Ovary (tissue), 9 donors: Measurements from ENCODE around the gene CAPN3. TPM values are rescaled to one million over a fixed set of nuclear protein-coding genes. Genes with fewer than 3 reads are reported as not detected.

Experiments
- DNase-seq, 5 donors: peaks; one replicate each; pipeline ENCODE4 v3.0.0-alpha.2; 2019 to 2020
- H3K27ac ChIP-seq, 2 donors: fragments of 200-600 bp; one replicate each; pipeline versions ENCODE4 v1.5.1 to v1.8.0; 2019 to 2022
- H3K27me3 ChIP-seq: fragments of 200-600 bp; one replicate; pipeline ENCODE4 v1.8.0; 2022
- H3K36me3 ChIP-seq: fragments of 200-600 bp; sonication (generic); one replicate; pipeline ENCODE4 v1.5.1; 2019
- H3K4me1 ChIP-seq: one replicate; pipeline ENCODE4 v1.8.1; 2013; ENCODE audit warnings: mild to moderate bottlenecking, moderate library complexity; ENCODE audit not compliant: insufficient read depth
- H3K4me3 ChIP-seq: fragments of 200-600 bp; sonication (generic); one replicate; pipeline ENCODE4 v1.5.1; 2017
- H3K9me3 ChIP-seq, 2 donors: fragments of 200-600 bp in 1 of 2; sonication (generic) in 1 of 2; one replicate each; pipeline versions ENCODE4 v1.5.1 to v1.8.1; 2013 to 2019; ENCODE audit warnings: mild to moderate bottlenecking in 1 of 2, moderate library complexity in 1 of 2
- CTCF ChIP-seq, 3 donors: fragments of 450-650 bp in 2 of 3; fragments of 200-600 bp in 1 of 3; IDR thresholded peaks; one replicate each; pipeline versions ENCODE4 v1.5.1 to v1.8.0; 2016 to 2022; ENCODE audit warnings: antibody characterized with exemption in 3 of 3, mild to moderate bottlenecking in 1 of 3
- EP300 ChIP-seq: sonication (generic); formaldehyde crosslinking; IDR thresholded peaks from one replicate; pipeline ENCODE4 v1.6.1; 2017; ENCODE audit warnings: antibody characterized with exemption
- POLR2A ChIP-seq: fragments of 450-650 bp; IDR thresholded peaks from one replicate; pipeline ENCODE4 v1.6.1; 2017; ENCODE audit warnings: antibody characterized with exemption, mild to moderate bottlenecking, moderate library complexity
- WGBS, 3 donors: extraction: QIAGEN DNeasy Blood & Tissue Kit in 1 of 3; methylation state at CpG; one replicate each; pipeline versions ENCODE4 v1.1.5 to v1.1.7; 2013 to 2017; 5-methylcytosine and 5-hydroxymethylcytosine counted together
- intact Hi-C, 4 donors: fragments of 100-400 bp; cut with DNase I; formaldehyde crosslinking; loops; one replicate each; pipeline versions ENCODE4 v1.11.0 to v1.15.1; 2022 to 2023
- polyA plus RNA-seq, 2 donors: library from polyadenylated mRNA; stranded (reverse); fragments of 200-250 nt in 1 of 2; fragments of 350-450 nt in 1 of 2; fragmentation: Illumina TruSeq in 1 of 2; extraction: RNeasy Lipid Tissue Mini Kit (QIAGEN cat#74804) in 1 of 2; gene quantifications; one replicate each; pipeline ENCODE4 v1.2.3, GENCODE V29; 2013 to 2014
- total RNA-seq, 7 donors: library from RNA; depleted of rRNA in 2 of 7; stranded (reverse); fragments of >200 nt in 2 of 7; fragmentation: NEBNext Ultra II Directional in 3 of 7; extraction: Animal tissue kit (Norgen Biotek cat#: 25700) in 3 of 7; gene quantifications; one replicate each; pipeline versions ENCODE4 v1.1.0 to v1.2.4, GENCODE V29; 2016 to 2023
- donor health status: DM: no; HTN: no; CAD: no; lungs with moderate emphysema.
- donor health status: DM: no; HTN: no; CAD: no.
- donor health status: Bipolar disorder and iron deficiency.
- donor health status: DM: yes; HTN: yes; CAD: no.
- donor health status: DM: no; HTN: no; CAD: no.
- donor health status: DM: yes; HTN: yes; CAD: no.

The CAPN3 gene
- total and polyA plus RNA-seq, 9 donors = 6.4 to 19.1 (median 8.0) TPM

- no peaks in the 10 kb centered on the region for H3K9me3 ChIP-seq
- intact Hi-C loops = no loop called here
- 79 to 81% (median 79%) methylated on average over 7 of the region's 7 CpGs for WGBS, 3 donors
- no peaks in the 10 kb centered on the region for H3K27me3 ChIP-seq
- TF ChIP-seq POLR2A = no peak
- TF ChIP-seq CTCF (IDR thresholded peaks at IDR 0.05) = no peak
- TF ChIP-seq EP300 = no peak
- H3K4me3 ChIP-seq = no peak overlapping the region
- no peaks in the 10 kb centered on the region for H3K36me3 ChIP-seq
- H3K27ac ChIP-seq = no peak overlapping the region
- H3K4me1 ChIP-seq = no peaks in the 10 kb centered on the region
- DNase-seq = no peak
Observed at GRCh38 chr15:42359985-42360384, 684 bp downstream of the CAPN3 start.

- Histone ChIP-seq H3K9me3 (no peaks in the 10 kb centered on the region), H3K27ac (no peak overlapping the region), H3K4me1 (no peaks in the 10 kb centered on the region), H3K27me3 (no peaks in the 10 kb centered on the region), H3K36me3 (no peaks in the 10 kb centered on the region), H3K4me3 (no peak overlapping the region)
- WGBS, 3 donors = 90 to 92% (median 91%) methylated on average over 5 of the region's 5 CpGs
- TF ChIP-seq CTCF (IDR thresholded peaks at IDR 0.05) (no peak), EP300 (no peak), POLR2A (no peak)
- intact Hi-C loops = no loop called here
- no peak for DNase-seq
Observed at GRCh38 chr15:42360535-42361112, 1.3 kb downstream of the CAPN3 start.

GRCh38 chr15:42363487-42363886 is 4.2 kb downstream of the CAPN3 start:
- Histone ChIP-seq H3K36me3 (no peaks in the 10 kb centered on the region), H3K27me3 (no peaks in the 10 kb centered on the region), H3K27ac (no peak overlapping the region), H3K4me1 (no peaks in the 10 kb centered on the region), H3K4me3 (no peak overlapping the region), H3K9me3 (no peaks in the 10 kb centered on the region)
- TF ChIP-seq POLR2A = no peak
- no peak for TF ChIP-seq EP300
- no peak for TF ChIP-seq CTCF (IDR thresholded peaks at IDR 0.05)
- no peak for DNase-seq
- intact Hi-C loops = no loop called here
- WGBS, 3 donors = 82 to 91% (median 88%) methylated on average over 3 of the region's 3 CpGs

GRCh38 chr15:42363942-42364341 is 4.6 kb downstream of the CAPN3 start:
- TF ChIP-seq CTCF (IDR thresholded peaks at IDR 0.05) (no peak), EP300 (no peak), POLR2A (no peak)
- intact Hi-C loops = no loop called here
- no peak for DNase-seq
- Histone ChIP-seq H3K27ac (no peak overlapping the region), H3K4me3 (no peak overlapping the region), H3K4me1 (no peaks in the 10 kb centered on the region), H3K27me3 (no peaks in the 10 kb centered on the region), H3K36me3 (no peaks in the 10 kb centered on the region), H3K9me3 (no peaks in the 10 kb centered on the region)
